Body of pancreas (tissue), 4 donors: ENCODE measurements around the gene STRADA.

Source experiments
- POLR2A ChIP-seq, 3 donors: fragments of 450-650 bp; IDR thresholded peaks; one replicate each; pipeline ENCODE4 v1.6.1; 2016; ENCODE audit warnings: antibody characterized with exemption in 3 of 3, mild to moderate bottlenecking in 2 of 3
- TF ChIP-seq, protein P1 (sequence below), 7 experiments: fragments of 450-650 bp in 4 of 7; fragments of 200-600 bp in 3 of 7; sonication (generic) in 3 of 7; IDR thresholded peaks; one replicate each; pipeline ENCODE4 v1.5.1; 2016 to 2019; ENCODE audit warnings: antibody characterized with exemption in 7 of 7

DNA sequence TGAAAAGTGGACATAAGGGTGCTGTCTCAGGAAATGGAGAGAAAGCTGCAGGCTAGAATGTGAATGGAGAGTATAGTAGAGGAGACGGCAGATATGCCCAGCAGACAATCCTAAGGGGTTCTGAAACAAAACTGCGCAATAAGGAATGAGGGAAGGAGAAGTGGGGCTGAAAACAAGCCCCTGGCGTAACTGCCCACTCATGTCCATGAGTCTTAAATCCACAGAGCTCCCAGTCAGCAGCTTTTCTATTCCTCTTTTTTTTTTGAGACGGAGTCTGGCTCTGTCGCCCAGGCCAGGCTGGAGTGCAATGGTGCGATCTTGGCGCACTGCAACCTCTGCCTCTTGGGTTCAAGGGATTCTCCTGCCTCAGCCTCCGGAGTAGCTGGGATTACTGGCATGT is 5.9 kb downstream of the STRADA start:
- TF ChIP-seq, protein P1, sequence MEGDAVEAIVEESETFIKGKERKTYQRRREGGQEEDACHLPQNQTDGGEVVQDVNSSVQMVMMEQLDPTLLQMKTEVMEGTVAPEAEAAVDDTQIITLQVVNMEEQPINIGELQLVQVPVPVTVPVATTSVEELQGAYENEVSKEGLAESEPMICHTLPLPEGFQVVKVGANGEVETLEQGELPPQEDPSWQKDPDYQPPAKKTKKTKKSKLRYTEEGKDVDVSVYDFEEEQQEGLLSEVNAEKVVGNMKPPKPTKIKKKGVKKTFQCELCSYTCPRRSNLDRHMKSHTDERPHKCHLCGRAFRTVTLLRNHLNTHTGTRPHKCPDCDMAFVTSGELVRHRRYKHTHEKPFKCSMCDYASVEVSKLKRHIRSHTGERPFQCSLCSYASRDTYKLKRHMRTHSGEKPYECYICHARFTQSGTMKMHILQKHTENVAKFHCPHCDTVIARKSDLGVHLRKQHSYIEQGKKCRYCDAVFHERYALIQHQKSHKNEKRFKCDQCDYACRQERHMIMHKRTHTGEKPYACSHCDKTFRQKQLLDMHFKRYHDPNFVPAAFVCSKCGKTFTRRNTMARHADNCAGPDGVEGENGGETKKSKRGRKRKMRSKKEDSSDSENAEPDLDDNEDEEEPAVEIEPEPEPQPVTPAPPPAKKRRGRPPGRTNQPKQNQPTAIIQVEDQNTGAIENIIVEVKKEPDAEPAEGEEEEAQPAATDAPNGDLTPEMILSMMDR (IDR thresholded peaks at IDR 0.05): no peak
- TF ChIP-seq POLR2A (IDR thresholded peaks at IDR 0.05): no peak
